ENCODE results near the gene PFDN6. TPM values are rescaled to one million over a fixed set of nuclear protein-coding genes. Genes with fewer than 3 reads are reported as not detected.

Gene PFDN6
- total RNA-seq, 1 donor from 2014 or later, result 71.8 TPM

DNA sequence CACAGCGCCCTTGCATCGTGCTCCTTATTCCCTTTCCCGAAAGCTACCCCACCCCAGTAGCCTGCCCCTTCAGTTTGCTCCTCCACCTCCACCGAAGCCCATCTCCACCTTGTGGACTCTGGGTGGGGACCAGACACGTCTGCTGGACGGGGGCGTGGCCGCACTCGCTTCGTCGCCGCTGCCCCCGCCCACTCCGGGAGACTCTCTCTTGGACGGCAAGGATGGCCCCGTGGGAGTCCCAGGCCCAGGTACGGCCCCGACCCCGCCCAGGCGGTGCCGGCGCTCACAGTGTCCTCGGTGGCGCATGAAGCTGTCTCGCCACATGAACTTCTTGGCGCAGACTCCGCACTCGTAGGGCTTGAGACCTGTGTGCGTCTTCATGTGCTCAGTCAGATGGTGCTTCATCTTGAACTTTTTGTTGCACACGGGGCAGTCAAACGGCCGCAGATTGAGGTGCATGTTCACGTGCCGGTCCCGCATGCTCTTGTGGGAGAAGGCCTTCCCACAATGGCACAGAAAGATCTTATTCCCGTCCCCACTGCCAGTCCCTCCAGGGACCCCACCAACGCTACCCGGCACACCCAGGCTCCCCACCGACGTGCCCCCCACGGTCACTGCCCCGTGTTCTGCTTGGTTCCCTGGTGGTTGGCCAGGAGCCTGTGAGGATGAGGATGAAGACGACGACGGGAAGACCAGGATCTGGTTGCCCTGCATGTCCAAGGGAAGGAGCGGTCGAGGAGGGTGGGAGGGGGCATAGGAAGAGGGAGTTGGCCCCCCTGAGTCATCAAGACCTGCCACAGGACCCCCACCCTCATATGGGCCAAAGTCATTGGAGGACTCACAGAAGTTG is 25.8 kb downstream of the PFDN6 start:
- intact Hi-C loops (cut with micrococcal nuclease), result loop anchor here (1.0 to 2.0 kb wide), 8 partner anchors 8 to 461 kb away; partner anchors contain the start of genes CUTA, KIFC1 and PSMB9

- intact Hi-C loops (cut with micrococcal nuclease), result loop anchor here (2.0 kb wide), 2 partner anchors 343 to 471 kb away; partner anchors contain the start of gene PSMB8
Observed at GRCh38 chr6:33315793-33316602, 26.6 kb downstream of the PFDN6 start.

DNA sequence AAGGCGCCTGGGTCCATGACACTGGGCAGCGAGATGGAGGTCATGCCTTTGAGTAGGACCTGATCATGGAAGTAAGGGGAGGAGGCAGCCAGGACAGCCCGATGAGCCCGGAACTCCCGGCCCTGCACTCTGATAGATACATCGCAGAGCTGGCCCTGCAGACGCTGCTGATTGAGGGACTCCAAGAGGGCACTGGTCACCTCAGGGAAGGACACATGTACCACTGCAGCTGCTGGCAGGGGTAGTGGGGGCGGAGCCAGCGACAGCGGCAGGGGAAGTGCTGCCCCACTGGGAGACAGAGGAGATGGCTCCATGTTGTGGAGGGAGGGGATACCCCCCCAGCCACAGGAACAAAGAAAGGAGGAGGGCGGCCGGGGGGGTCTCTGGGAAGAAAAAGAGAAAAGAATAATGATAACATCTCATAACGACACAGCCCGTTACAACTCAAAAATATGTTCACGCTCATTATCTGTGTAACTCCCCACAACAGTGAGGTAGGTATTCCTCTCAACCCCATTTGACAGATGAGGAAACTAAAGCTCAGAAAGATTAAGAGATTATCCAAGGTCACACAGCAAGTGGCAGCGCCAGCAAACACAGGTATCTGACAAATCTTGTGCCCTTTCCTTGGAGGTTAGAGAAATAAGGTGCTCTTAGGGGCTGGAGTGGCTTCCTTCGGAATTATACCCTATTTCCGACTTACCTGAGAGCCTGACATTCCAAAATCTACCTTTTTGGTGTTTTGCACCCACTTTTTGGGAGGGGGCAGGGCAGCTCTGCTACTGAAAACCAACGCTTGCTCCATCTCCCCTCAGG is 27.4 kb downstream of the PFDN6 start:
- intact Hi-C loops (cut with micrococcal nuclease), result loop anchor here (1.0 to 2.0 kb wide), 3 partner anchors 27 to 472 kb away; partner anchors contain the start of genes PFDN6, PSMB8 and WDR46

GRCh38 chr6:33317419-33317668 is 27.9 kb downstream of the PFDN6 start:
- intact Hi-C loops (cut with micrococcal nuclease), result loop anchor here (1.0 to 2.0 kb wide), 3 partner anchors 27 to 473 kb away; partner anchors contain the start of genes PFDN6, PSMB8 and WDR46

GRCh38 chr6:33317669-33318425 is 28.4 kb downstream of the PFDN6 start, which contains the start of gene ZBTB22:
Gene ZBTB22 (minus strand): TSS chr6:33317744. CDS start chr6:33316916, 828 bp downstream.
- intact Hi-C loops (cut with micrococcal nuclease), result loop anchor here (1.0 to 2.0 kb wide), 4 partner anchors 26 to 473 kb away; partner anchors contain the start of genes PFDN6, PSMB8, VPS52 and WDR46

DNA sequence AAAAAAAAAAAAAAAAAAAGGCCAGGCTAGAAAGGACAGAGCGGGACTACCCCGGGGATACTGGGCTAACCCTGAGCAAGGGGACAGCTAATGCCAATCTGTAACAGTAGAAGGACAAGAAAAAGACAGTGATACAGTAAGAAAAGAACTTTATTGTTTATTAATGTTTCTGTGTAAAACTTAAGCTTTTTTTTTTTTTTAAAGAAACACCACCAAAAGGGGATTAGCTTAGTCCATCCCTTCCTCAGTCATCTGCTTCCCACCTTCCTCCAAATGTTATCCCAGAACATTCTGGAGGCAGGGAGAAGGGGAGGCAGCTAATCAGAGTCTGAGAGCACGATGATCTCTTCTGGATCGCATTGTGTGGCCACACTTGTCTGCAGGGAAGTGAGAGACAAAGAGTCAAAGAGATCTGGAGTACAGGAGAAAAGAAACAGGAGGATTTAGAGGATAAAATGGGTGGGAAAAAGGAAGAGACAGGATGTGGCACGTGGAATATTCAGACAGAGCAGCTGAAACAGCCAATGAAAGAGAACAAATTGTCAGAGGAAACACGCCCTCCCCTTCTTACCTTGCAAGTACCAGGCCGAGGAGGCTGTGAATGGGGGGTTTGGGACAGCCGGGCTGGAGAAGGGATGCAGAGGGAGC is 29.1 kb downstream of the PFDN6 start:
- intact Hi-C loops (cut with micrococcal nuclease), result loop anchor here (1.0 kb wide), 1 partner anchor 47 kb away; the partner anchor contains the start of gene VPS52

DNA sequence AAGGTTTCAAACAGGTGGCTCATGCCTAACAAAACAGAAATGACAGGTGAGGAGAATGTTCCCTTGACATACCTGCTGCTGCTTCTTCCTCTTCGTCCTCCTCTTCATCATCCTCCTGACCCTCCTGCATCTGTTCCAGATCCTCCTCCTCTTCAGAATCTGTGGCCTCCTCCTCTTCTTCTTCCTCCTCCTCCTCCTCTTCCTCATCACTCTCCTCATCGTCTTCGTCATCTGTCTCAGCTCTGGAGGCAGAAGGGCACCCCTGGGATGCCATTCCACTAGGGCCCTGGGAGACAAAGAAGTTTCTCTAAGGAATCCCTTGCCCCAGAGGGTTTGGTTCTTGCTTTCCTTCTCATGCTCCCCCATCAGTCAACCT is 30.5 kb downstream of the PFDN6 start:
- intact Hi-C loops (cut with micrococcal nuclease), result no loop called here

DNA sequence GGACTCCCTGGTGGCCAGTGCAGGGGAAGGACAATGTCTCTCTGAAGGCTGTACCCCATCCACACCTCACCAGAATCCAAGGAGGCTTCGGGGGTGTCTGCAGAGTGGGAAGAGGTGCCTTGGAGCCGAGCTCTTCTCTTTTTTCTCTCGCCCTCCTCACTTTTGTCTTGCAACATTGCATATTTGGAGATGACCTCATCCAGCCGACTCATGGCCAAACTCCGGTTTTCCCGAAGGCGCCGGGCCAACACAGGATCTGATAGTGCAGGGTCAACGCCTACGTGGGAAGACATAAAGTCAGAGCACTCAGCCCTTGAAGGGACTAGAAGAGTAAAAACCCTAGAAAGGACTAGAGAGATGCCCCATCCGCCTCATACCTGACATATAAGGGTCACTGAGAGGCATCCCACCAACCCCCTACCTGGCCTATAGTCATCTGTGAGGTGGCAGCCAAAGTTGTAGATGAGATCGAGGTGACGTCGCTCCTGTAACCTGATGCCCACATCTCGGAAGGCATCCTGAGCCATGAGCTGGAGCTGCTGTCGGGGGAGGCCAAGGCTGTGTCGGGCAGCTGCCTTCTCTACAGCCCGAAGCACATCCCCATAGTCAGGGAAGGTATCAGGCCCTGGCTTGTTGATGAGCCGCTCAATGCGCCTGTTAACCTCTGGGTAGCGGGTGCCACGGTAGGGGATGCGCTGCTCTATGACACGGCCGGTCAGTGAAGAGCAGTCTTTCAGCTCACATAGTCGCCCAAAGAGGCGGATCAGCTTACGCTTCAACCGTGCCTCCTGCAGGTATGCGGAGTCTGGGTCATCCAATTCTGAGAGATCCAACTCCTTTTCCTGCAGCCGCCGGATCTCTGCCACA is 31.1 kb downstream of the PFDN6 start:
- intact Hi-C loops (cut with micrococcal nuclease), result no loop called here

- intact Hi-C loops (cut with micrococcal nuclease), result no loop called here
Observed at GRCh38 chr6:33321227-33321626, 31.8 kb downstream of the PFDN6 start.

GRCh38 chr6:33323623-33323948 is 34.2 kb downstream of the PFDN6 start:
- intact Hi-C loops (cut with micrococcal nuclease), result loop anchor here (1.0 kb wide), 11 partner anchors 9 to 298 kb away; partner anchors contain the start of genes B3GALT4, ITPR3, KIFC1 and PFDN6

DNA sequence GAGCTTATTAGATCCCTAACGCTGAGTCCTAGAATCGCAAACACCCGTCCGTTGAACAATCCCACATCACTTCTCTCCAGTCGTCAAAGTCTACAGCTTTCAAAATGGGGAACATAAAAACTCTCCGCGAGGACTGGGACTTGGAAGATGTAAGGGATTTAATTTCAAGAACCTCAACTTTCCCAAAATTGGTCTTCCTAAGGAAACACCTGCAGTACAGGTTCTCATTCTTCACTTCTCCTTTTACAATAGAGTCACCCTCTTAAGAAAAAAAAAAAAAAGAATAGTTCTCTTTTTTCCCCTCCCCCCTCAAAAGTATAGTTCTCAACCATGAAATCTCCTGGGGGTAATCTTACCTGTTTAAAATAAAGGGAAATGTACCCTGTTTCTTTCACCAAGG is 34.7 kb downstream of the PFDN6 start:
- intact Hi-C loops (cut with micrococcal nuclease), result no loop called here

DNA sequence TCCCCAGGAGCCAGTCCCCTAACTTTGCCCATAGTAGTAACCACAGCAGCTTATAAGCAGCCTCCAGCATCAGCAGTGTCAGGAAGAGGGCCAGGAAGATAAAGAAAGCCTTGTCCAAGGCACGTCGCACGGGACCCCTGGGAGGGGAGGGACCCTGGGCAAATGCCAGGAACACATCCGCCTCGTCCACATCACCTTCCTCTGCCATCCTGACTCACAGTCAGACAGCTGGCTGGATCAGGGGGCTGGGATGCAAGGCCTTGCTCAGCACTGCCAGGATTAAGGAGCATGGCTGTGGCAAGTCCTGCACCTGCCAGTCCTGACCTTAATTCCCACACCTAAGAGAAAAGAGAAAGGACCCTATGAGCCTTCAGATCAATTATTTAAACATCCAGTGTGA is 39.7 kb downstream of the PFDN6 start:
- intact Hi-C loops (cut with micrococcal nuclease), result no loop called here

DNA sequence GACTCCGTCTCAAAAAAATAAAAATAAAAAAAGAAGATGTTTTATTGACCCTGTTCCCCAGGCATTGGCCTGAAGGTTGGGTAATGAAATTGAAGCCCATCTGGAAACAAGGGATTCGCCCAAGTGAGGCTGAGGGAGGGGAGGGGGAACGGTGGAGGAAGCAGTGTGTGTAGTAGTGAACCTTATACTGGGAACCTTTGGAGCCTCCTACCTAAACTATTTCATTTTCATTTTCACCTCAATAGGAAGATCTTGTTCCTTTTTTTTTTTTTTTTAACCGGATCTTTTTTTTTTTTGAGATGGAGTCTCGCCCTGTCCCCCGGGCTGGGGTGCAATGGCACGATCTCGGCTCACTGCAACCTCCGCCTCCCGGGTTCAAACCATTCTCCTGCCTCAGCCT is 41.3 kb downstream of the PFDN6 start:
- intact Hi-C loops (cut with micrococcal nuclease), result no loop called here

DNA sequence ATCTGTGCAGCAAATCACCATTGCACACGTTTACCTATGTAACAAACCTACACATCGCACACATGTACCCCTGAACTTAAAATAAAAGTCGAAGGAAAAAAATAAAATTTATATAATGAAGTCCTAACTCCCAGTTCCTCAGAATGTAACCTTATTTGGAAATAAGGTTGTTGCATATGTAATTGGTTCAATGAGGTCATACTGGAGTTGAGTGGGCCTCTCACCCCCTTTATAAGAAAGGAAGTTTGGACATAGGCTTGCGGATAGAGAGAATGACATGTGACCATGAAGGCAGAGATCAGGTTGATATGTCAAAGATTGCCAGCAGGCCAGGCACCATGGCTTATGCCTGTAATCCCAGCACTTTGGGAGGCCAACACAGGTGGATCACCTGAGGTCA is 44.3 kb downstream of the PFDN6 start:
- intact Hi-C loops (cut with micrococcal nuclease), result no loop called here

GRCh38 chr6:33335916-33336315 is 46.5 kb downstream of the PFDN6 start:
- intact Hi-C loops (cut with micrococcal nuclease), result no loop called here

DNA sequence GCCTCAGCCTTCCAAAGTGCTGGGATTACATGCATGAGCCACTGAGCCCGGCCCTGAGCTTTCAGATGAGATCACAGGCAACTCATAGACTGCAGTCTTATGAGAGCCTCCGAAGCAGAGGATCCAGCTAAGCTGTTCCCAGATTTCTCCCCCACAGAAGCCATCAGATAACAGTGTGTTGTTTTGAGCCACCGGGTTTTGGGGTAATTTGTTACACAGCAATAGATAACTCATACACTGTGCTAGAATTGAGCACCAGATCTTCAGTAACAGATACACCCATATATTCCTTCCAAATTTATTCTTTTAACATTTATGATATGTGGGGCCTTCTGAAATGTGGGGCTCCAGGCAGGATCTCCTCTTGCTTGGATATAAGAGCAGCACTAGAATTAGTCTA is 47.1 kb downstream of the PFDN6 start:
- intact Hi-C loops (cut with micrococcal nuclease), result no loop called here

- intact Hi-C loops (cut with micrococcal nuclease), result no loop called here
Observed at GRCh38 chr6:33339193-33339592, 49.8 kb downstream of the PFDN6 start.

Data from T-helper 1 cell treated with Interleukin-12 subunit alpha and Interleukin-12 subunit beta and Interleukin-4 antibody, amounts not matched to agents 30 ng/mL and 1 ng/mL, for 36 hours (primary cell).